Fibroblast of skin of right biceps (primary cell): Measurements from ENCODE around the gene THEM4.

Experiments
- DNase-seq: peaks from one replicate; pipeline ENCODE4 v3.0.0-alpha.2; 2013

Gene THEM4

GRCh38 chr1:151833172-151833900 is 76.0 kb downstream of the THEM4 start:
- no peak for DNase-seq

DNA sequence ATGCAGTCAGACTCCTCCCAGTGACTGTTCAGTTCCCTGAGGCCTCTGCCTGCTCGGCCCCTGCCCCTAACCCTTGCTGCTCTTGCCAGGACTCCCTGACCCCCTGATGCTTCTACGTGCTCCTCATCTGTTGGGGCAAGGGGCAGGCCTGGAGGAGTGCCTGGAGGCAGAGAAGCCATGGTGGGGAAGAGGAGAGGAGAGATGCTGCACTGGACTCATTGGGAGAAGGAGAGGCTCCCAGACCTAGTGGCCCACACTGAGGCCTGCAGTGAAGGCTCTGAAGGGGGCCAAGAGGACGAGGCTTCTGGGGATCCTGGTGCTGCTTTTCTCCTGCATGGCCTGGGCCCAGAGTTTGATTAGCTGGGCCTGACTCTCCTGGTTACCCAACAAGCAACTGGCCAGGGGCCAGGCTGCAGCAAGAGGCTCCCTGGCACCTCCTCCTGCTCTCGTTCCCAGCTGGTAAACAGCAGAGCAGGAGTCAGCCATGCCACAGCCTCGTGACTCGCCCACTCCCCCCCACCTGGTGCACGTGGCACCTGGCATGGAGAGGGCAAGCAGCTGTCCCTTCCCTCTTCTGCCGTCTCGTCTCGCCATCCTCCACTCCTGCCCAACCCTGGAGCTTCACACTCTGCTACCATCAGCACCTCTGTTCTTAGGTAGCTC is 76.9 kb downstream of the THEM4 start:
- DNase-seq = no peak

DNA sequence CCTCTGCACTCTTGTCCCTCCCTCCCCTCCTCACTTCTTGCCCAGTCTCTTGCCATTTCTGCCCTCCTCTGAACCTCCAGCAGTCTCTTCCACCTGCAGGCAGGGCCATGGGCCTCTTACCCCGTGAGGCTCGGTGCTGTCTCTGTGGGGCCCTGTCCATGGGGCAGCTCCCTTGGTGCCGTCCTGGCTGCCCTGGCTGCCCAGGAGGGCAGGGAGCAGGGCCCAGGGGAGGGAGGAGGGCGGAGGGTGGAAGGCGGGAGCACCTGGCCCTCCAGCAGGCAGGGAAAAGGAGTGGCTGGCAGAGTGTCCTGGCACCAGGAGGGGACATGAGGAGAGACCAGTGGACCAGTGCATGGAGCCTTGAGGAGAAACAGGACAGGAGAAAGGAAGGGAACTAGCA is 77.7 kb downstream of the THEM4 start, which contains the start of gene RORC:
TSS of gene RORC (minus strand) at position 198 of the 400 bp plus-strand sequence. CDS start at position 160, 38 bp downstream.
- DNase-seq = no peak

DNA sequence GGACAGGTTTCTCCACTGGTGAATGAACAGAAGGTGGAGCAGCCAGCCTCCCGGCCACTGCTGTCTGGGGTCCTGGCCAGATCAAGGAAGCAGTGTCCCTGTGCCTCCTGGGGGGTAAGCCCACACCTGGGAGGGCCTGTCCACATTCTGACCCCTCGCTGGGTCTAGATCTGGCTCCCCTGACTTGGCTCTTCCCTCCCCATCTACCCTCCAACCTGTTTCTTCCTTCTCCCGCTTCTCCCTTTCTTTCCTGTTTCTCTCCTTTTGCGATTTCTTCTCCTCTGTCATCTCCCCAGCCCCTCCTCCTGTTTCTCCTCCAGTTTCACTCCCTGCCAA is 78.1 kb downstream of the THEM4 start:
- no peak for DNase-seq

- DNase-seq = no peak
Observed at GRCh38 chr1:151830055-151830454, 79.3 kb downstream of the THEM4 start.

DNA sequence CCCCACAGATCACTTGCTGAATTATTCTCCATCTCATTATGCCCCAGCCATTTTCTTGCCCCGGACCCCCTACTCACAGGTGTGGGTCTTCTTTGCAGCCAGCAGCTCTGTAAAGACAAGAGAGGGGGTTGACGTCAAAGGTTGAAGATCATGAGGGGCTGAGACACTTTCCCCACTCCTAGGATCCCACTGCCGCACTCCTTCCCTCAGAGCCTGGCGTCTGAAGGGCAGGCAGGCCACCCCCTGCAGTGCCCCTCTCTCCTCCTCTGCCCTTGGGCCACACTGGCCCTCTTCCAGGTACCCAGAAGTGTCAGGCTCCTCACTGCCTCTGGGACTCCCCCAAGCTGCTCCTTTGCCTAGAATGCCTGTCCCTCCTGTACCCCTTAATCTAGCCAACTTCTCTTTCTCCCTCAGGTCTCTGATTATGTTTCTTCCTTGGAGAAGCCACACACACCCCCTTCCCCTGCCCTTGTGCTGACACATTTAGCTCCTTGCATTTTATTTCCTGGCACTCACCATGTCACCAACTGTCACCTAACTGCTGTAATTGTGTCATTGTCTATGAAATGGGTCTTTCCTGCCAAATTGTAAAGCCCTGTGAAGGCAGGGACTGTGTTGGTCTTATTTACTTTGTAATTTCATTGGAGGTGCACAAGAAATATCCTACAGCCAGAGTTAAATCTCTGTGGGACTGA is 79.8 kb downstream of the THEM4 start:
- no peak for DNase-seq

- peak; percentile 34 for DNase-seq
Observed at GRCh38 chr1:151828921-151829320, 80.4 kb downstream of the THEM4 start.

GRCh38 chr1:151827853-151828252 is 81.5 kb downstream of the THEM4 start:
- no peak for DNase-seq

- DNase-seq = no peak
Observed at GRCh38 chr1:151825751-151826660, 83.3 kb downstream of the THEM4 start.

DNA sequence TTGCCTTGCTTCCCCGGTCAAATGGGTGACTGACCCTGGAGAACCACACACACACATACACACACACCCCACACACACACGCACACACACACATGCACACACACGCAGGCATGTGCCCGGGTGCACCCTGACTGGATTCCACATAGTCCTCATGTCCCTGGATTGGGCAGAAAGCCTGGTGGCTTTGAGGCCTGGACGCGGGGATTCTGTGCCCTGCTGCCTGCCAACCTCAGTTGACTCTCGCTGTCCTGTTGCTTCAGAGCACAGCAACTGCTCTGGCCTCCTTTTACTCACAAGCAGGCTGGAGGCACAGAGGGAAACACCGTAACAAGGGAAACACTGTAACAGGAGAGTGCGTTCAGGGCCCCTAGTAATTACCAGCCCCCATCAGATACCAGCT is 84.1 kb downstream of the THEM4 start:
- DNase-seq = no peak
